ENCODE measurements around the gene FOXD2. TPM values are rescaled to one million over a fixed set of nuclear protein-coding genes. Genes with fewer than 3 reads are reported as not detected.

FOXD2 gene
- total RNA-seq, 2 donors from 2014 or later: 0.07 to 0.26 TPM

- Mint-ChIP-seq H3K27me3 (ENCODE audit: insufficient read depth) (peaks cover 36% of the 10 kb centered on the region), H3K36me3 (ENCODE audit: low read depth) (no peaks in the 10 kb centered on the region), H3K27ac (no peak overlapping the region), H3K9me3 (no peaks in the 10 kb centered on the region), H3K4me1 (peaks cover 19% of the 10 kb centered on the region), H3K4me3 (peak overlapping the region; percentile 26)
- 2 to 5% methylated on average over 23 to 86 of the region's 86 CpGs for WGBS, 2 experiments (ENCODE audit: insufficient coverage in 1 of 2, insufficient read length in 1 of 2)
- no peak overlapping the region for H3K9ac ChIP-seq (ENCODE audit: extremely low read depth, low read length, poor library complexity, severe bottlenecking)
- no peaks in the 10 kb centered on the region for H3K9me3 ChIP-seq (ENCODE audit: control insufficient read depth, low read length)
- H3K27ac ChIP-seq (ENCODE audit: low read depth, low read length): no peak overlapping the region
- no peak overlapping the region for H3K4me3 ChIP-seq (ENCODE audit: low read length)
- peak; percentile 79 for DNase-seq
- H3K36me3 ChIP-seq (ENCODE audit: control insufficient read depth, insufficient read depth, low read length): no peaks in the 10 kb centered on the region
- H3K27me3 ChIP-seq (ENCODE audit: control insufficient read depth, insufficient read depth, low read length, poor library complexity, severe bottlenecking): peaks cover 94% of the 10 kb centered on the region
- no peak for TF ChIP-seq CTCF (conservative IDR thresholded peaks at IDR 0.05)
- no peaks in the 10 kb centered on the region for H3K4me1 ChIP-seq (ENCODE audit: control insufficient read depth, insufficient read depth, low read length)
These were observed 1.4 kb downstream of the FOXD2 start for GRCh38 chr1:47439017-47439818.

GRCh38 chr1:47439819-47440598, 2.2 kb downstream of the FOXD2 start:
- H3K36me3 Mint-ChIP-seq (ENCODE audit: low read depth): no peaks in the 10 kb centered on the region
- Histone ChIP-seq H3K4me3 (ENCODE audit: low read length) (no peak overlapping the region), H3K27ac (ENCODE audit: low read depth, low read length) (no peak overlapping the region), H3K9me3 (ENCODE audit: control insufficient read depth, low read length) (no peaks in the 10 kb centered on the region), H3K36me3 (ENCODE audit: control insufficient read depth, insufficient read depth, low read length) (no peaks in the 10 kb centered on the region), H3K27me3 (ENCODE audit: control insufficient read depth, insufficient read depth, low read length, poor library complexity, severe bottlenecking) (peaks cover 94% of the 10 kb centered on the region), H3K4me1 (ENCODE audit: control insufficient read depth, insufficient read depth, low read length) (peaks cover 4% of the 10 kb centered on the region), H3K9ac (ENCODE audit: extremely low read depth, low read length, poor library complexity, severe bottlenecking) (no peak overlapping the region)
- H3K9me3 Mint-ChIP-seq: no peaks in the 10 kb centered on the region
- peak; percentile 32 for DNase-seq
- no peak overlapping the region for H3K27ac Mint-ChIP-seq
- peak overlapping the region; percentile 26 for H3K4me3 Mint-ChIP-seq
- H3K27me3 Mint-ChIP-seq (ENCODE audit: insufficient read depth): peaks cover 29% of the 10 kb centered on the region
- 22 to 26% methylated on average over 5 to 20 of the region's 20 CpGs for WGBS, 2 experiments (ENCODE audit: insufficient coverage in 1 of 2, insufficient read length in 1 of 2)
- TF ChIP-seq CTCF (conservative IDR thresholded peaks at IDR 0.05): no peak
- H3K4me1 Mint-ChIP-seq: peaks cover 20% of the 10 kb centered on the region

- no peak overlapping the region for H3K27ac Mint-ChIP-seq
- H3K27me3 Mint-ChIP-seq (ENCODE audit: insufficient read depth): peaks cover 22% of the 10 kb centered on the region
- H3K9ac ChIP-seq (ENCODE audit: extremely low read depth, low read length, poor library complexity, severe bottlenecking): no peak overlapping the region
- peaks cover 25% of the 10 kb centered on the region for H3K4me1 Mint-ChIP-seq
- no peaks in the 10 kb centered on the region for H3K36me3 Mint-ChIP-seq (ENCODE audit: low read depth)
- no peaks in the 10 kb centered on the region for H3K9me3 Mint-ChIP-seq
- H3K4me3 Mint-ChIP-seq: no peak overlapping the region
- no peak for TF ChIP-seq CTCF (conservative IDR thresholded peaks at IDR 0.05)
- H3K4me3 ChIP-seq (ENCODE audit: low read length): no peak overlapping the region
- peaks cover 94% of the 10 kb centered on the region for H3K27me3 ChIP-seq (ENCODE audit: control insufficient read depth, insufficient read depth, low read length, poor library complexity, severe bottlenecking)
- peaks cover 8% of the 10 kb centered on the region for H3K4me1 ChIP-seq (ENCODE audit: control insufficient read depth, insufficient read depth, low read length)
- DNase-seq: peak; percentile 61
- H3K27ac ChIP-seq (ENCODE audit: low read depth, low read length): no peak overlapping the region
- no peaks in the 10 kb centered on the region for H3K9me3 ChIP-seq (ENCODE audit: control insufficient read depth, low read length)
- 19 to 21% methylated on average over 3 to 5 of the region's 5 CpGs for WGBS, 2 experiments (ENCODE audit: insufficient coverage in 1 of 2, insufficient read length in 1 of 2)
- H3K36me3 ChIP-seq (ENCODE audit: control insufficient read depth, insufficient read depth, low read length): no peaks in the 10 kb centered on the region
These were observed 2.8 kb downstream of the FOXD2 start for GRCh38 chr1:47440599-47441081.

Measured in endodermal cell (in vitro differentiated cells).